GM10847 (cell line): ENCODE measurements around the gene DICER1.

Source experiments
- POLR2A ChIP-seq: IDR thresholded peaks from 2 replicates; pipeline ENCODE4 v1.6.1; 2011; ENCODE audit not compliant: insufficient read length; ENCODE audit errors: extremely low read depth

Gene DICER1

DNA sequence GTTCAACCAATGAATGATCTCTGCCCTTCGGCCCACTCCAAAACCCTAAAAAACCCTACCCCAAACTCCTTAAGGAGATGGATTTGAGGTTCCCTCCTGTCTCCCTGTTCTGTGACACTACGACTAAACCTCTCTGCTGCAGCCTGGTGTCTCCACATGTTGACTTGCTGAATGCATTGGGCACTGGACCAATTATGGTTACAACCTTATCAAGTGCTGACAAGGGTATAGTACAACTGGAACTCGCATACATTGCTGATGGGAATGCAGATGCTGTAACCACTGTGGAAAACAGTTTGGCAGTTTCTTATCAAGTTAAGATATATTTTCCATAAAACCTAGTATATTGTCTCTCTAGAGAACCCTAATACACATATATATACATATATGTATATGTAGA is 6.3 kb upstream of the DICER1 start:
- no peak for TF ChIP-seq POLR2A

- no peak for TF ChIP-seq POLR2A
Measured at GRCh38 chr14:95163132-95163531, 5.8 kb upstream of the DICER1 start.

DNA sequence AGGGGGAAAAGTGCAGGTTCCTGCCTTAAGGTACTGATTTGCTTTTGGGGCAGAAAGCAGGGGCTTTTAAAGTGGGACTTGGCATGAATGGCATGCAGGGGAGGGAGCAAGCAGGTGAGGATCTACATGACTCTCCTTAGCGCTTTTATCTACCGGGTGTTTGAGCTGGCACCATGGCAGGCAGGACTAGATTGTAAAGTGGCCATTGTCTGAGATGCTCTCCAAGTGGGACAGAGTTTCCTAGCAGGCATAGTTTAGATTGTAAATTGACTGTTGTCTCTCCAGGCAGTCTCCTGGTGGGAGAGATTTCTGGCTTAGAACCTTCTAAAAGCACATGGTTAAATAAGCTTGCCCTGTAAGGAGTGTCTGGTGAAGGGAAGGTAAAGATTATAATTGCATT is 5.3 kb upstream of the DICER1 start:
- TF ChIP-seq POLR2A: no peak

DNA sequence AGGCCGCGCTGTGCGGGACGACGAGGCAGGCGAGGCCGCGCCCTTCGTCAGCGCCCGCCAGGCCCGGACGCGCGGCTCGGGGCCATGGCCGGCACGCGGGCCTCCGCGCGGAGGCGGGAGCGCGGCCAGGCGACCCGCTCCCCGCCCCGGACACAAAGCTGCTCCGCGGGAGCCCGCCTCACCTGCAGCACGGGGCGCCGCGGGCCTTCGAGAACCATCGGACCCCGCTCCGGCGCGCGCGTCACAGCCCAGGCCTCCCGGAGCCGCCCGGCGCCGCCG is 342 bp downstream of the DICER1 start:
- no peak for TF ChIP-seq POLR2A

DNA sequence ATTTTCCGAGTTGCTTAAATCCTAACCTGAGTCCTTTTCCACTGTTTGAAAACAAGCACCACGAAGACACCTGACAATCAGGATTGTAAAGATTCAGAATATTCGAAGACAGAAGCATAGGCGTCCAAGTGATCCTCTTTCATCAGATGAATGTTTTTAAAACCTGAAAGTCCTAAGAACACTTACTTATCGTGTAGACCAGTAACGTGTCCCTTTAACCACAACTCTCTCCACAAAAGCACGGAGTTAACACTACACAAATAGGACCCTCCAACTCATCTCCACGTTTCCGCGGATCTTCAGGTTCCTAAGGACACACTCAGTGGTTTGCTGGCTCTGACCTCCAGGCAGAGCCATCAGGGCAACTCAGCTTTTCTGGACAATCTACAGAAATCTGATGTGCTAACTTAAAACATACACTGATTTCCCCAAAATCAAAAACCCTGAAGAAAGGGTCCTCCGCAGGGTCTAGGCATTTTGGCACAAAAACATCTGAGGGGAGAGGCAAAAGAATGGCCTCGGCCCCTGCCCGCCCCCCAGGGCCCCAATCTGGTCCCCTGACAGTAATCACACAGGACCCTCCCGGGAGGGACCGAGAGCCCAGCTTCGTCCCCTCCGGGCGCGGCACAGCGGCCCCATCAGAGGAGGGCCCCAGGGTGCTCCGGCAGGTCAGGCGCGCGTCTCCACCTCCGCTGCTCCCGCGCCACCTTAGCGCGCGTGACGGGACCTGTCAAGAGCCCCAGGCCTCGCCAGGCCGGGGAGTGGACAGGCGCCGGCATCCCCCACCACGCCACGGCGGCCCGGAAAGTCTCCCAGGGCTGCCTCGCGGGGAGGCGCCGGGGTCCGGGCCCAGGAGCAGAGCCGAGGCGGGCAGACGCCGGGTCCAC is 925 bp downstream of the DICER1 start:
- TF ChIP-seq POLR2A: no peak

GRCh38 chr14:95155045-95155444 is 2.3 kb downstream of the DICER1 start:
- TF ChIP-seq POLR2A: no peak

GRCh38 chr14:95153866-95154265 is 3.5 kb downstream of the DICER1 start:
- TF ChIP-seq POLR2A: no peak

GRCh38 chr14:95151561-95151960 is 5.8 kb downstream of the DICER1 start:
- no peak for TF ChIP-seq POLR2A

DNA sequence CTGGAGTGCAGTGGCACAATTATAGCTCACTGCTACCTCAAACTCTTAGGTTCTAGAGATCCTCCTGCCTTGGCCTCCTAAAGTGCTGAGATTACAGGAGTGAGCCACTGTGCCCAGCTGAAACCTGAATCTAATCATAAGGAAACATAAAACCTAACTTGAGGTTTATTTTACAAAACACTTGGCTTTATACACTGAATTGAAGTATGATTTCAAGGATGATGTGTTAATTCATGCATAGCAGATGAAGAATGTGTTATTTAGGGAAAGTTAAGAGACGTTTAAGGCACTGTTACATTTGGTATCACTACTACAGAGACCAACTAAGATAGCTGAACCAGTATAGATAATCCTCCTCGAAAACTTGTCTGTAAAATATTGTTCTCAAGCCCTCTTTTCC is 6.4 kb downstream of the DICER1 start:
- no peak for TF ChIP-seq POLR2A

DNA sequence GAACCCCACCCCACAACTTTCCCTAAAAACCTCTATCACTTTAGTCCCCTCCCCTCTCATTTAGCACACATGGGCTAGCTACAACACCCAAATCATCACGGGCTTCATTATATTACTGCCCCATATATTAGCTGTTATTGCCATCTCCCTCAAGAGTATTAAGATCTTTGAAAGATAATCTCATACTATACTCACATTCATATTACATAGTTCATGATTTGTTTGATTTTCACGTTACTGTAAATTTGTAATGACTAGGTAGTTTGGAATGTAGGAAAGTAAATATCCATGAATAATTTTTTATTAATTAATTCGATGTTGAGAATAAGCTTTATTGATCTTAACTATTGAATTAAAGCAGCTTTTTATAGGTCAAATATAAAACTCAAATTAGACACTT is 7.9 kb downstream of the DICER1 start:
- TF ChIP-seq POLR2A: no peak

DNA sequence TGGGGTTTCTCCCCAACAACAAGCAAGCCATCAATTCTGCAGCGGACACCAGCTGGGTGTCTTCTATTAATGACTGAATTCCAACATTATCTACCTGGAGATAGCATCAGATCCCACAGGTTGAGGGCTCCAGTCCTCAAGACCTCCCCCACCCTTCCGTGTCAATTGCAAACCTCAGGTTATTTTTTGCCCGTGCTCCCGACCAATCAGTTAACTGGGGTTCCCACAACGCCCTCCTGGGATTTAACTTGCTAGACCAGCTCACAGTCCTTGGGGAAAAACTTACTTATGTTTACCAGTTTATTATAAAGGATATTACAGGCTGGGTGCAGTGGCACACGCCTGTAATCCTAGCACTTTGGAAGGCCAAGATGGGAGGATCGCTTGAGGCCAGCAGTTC is 9.7 kb downstream of the DICER1 start:
- TF ChIP-seq POLR2A: no peak

DNA sequence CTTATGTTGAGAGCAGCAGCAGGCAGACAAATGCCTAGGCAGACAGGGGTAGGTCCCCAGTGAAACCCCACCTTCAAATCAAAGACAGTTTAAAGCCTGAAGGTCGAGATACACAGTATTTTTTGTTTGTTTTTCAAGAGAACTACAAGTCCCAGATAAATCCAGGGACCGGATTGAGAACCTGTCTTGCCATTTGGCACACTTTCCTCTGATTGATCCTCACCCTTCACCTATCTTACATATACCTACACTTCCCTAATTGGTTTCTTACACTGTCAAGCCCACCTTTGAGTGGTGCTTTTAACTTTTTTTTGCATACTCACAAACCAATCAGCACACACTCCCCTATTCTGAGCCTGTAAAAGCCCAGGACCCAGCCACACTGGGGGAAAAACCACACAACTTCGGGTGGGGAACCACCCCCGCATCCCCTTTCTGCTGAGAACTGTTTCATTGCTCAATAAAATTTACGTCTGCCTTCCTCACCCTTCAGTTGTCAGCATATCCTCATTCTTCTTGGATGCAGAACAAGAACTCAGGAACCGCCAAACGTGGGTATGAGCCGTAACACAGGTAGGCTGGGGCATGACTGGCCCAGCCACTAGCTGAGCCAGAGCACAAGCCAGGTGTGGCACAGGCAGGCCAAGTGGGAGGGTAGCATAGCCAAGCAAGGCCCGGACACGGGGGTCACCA is 11.1 kb downstream of the DICER1 start:
- TF ChIP-seq POLR2A: no peak

- no peak for TF ChIP-seq POLR2A
Measured at GRCh38 chr14:95144849-95145248, 12.5 kb downstream of the DICER1 start.

DNA sequence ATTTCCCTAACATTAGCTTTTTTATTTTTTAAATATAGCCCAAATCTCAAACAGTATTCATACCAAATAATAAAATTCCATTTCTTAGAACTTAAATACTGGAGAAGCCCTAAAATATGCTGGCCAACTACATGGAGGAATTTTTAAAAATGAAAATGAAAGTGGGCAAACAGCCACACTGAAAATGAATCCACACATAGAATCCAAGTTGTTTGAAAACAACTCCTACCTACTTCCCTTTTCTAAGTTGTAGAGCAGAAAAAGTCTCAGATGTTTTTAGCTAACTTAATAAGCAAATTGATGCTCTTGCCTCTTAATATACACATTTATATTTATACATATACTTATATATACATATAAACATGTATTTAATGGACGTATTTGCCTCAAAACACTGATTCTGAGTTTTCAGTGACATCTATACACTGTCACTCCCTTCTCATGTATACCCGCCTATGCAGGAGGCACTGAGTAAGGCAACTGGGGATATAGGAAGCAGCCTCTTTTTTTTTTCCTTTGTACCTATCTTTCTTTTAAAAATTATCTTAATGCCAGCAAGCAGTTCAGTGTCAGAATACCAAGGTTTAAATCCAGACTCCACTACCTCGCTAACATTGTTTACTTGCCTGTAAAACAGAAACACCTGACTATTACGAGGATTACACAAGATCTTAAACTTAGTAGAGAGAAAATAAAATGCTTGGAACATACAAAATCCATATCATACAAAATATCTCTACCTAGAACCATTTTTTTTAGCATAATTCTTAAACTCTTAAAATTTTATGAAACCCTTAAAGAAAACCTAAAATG is 13.3 kb downstream of the DICER1 start:
- no peak for TF ChIP-seq POLR2A

DNA sequence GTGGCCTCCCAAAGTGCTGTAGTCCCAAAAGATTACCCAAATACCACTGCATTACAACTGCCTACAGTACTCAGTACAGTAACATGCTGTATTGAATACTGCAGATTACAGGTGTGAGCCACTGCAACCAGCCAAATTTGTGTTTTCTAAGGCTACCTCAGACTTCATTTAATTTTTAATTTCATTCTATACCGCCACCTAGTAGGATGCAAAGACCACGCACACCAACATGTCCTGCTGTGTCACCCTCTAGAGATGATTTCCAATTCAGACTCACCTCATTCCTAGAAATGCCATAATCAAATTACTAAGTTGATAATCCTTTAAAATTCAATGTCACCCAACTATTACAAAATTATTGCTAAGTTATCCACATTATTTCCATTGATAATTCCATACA is 15.1 kb downstream of the DICER1 start:
- TF ChIP-seq POLR2A: no peak

- TF ChIP-seq POLR2A: no peak
Measured at GRCh38 chr14:95141684-95142083, 15.6 kb downstream of the DICER1 start.

DNA sequence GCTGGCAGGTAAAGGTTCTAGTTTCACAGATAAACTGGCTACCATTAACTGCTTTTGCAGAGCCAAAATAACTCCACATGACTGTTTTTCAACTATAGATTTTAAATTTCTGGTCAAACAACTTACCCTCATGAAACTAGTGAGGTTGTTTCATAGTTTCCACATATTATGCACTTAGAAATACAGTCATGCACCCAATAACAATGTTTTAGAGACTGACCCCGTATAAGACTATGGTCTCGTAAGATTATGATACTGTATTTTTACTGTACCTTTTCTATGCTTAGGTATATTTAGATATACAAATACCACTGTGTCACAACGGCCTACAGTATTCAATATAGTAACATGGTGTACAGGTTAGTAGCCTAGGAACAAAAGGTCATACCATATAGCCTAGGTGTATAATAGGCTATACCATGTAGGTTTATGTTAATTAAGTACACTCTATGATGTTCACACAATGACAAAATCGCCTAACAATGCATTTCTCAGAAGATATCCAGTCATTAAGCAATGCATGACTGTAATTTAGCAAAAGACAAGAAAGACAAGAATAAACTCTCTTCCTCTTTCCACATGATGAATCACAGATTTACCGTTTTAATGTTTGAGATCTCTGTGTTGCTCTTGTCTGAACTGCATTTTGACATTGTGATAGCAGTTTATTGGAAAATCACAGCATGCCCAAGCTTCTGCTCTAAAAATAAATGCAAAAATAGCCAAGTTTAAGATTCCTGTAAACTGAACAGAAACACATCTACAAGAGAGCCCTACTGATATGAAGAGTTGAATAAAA is 17.1 kb downstream of the DICER1 start:
- TF ChIP-seq POLR2A: no peak
